Heart left ventricle (tissue), 16 donors: ENCODE results near the gene BZW1. TPM values are rescaled to one million over a fixed set of nuclear protein-coding genes. Genes with fewer than 3 reads are reported as not detected.

Experiments used
- ATAC-seq, 4 donors: fragments of 200-7000 bp; cut with Tn5 transposase; one replicate each; pipeline ENCODE4 v1.9.1; 2020 to 2022; ENCODE audit warnings: moderate library complexity in 4 of 4, mild to moderate bottlenecking in 3 of 4, moderate number of reproducible peaks in 1 of 4
- DNase-seq, 5 donors: peaks; one replicate each; pipeline ENCODE4 v3.0.0-alpha.2; 2020
- H3K27ac ChIP-seq, 12 donors: fragments of 200-600 bp; sonication (generic) in 4 of 12; one replicate each; pipeline versions ENCODE4 v1.5.0 to v1.8.0; 2016 to 2022; ENCODE audit warnings: mild to moderate bottlenecking in 2 of 12
- H3K27me3 ChIP-seq, 9 donors: fragments of 200-600 bp; sonication (generic) in 2 of 9; one replicate each; pipeline versions ENCODE4 v1.5.1 to v1.8.0; 2016 to 2022; ENCODE audit warnings: mild to moderate bottlenecking in 3 of 9
- H3K36me3 ChIP-seq, 9 donors: fragments of 200-600 bp; sonication (generic) in 2 of 9; one replicate each; pipeline versions ENCODE4 v1.5.0 to v1.8.0; 2018 to 2022; ENCODE audit warnings: mild to moderate bottlenecking in 2 of 9
- H3K4me1 ChIP-seq, 12 donors: fragments of 200-600 bp; sonication (generic) in 4 of 12; one replicate each; pipeline versions ENCODE4 v1.5.0 to v1.8.0; 2016 to 2022; ENCODE audit warnings: mild to moderate bottlenecking in 3 of 12
- H3K4me3 ChIP-seq, 12 donors: fragments of 200-600 bp; sonication (generic) in 4 of 12; one replicate each; pipeline versions ENCODE4 v1.5.0 to v1.8.0; 2017 to 2022; ENCODE audit warnings: mild to moderate bottlenecking in 9 of 12, moderate library complexity in 4 of 12
- H3K9me3 ChIP-seq, 12 donors: fragments of 200-600 bp; sonication (generic) in 4 of 12; one replicate each; pipeline versions ENCODE4 v1.5.0 to v1.8.0; 2016 to 2022; ENCODE audit warnings: mild to moderate bottlenecking in 1 of 12
- CTCF ChIP-seq, 12 donors: fragments of 200-600 bp; sonication (generic) in 4 of 12; IDR thresholded peaks; one replicate each; pipeline versions ENCODE4 v1.5.0 to v1.8.0; 2018 to 2022; ENCODE audit warnings: antibody characterized with exemption in 12 of 12, mild to moderate bottlenecking in 5 of 12
- POLR2A ChIP-seq, 2 donors: fragments of 450-650 bp; IDR thresholded peaks; one replicate each; pipeline ENCODE4 v1.6.1; 2017; ENCODE audit warnings: antibody characterized with exemption in 2 of 2, mild to moderate bottlenecking in 2 of 2, moderate library complexity in 2 of 2
- WGBS, 4 donors: extraction: QIAGEN DNeasy Blood & Tissue Kit in 2 of 4; methylation state at CpG; one replicate each; pipeline versions ENCODE4 v1.1.5 to v1.1.7; 2013 to 2018; 5-methylcytosine and 5-hydroxymethylcytosine counted together
- intact Hi-C, 10 donors: fragments of 100-400 bp; cut with DNase I; formaldehyde crosslinking; loops; one replicate each; pipeline versions ENCODE4 v1.11.1 to v1.14.2; 2022
- polyA plus RNA-seq, 2 donors: library from polyadenylated mRNA; stranded (reverse); fragments of 200-250 nt; gene quantifications; one replicate each; pipeline ENCODE4 v1.2.3, GENCODE V29; 2013
- total RNA-seq, 9 donors: library from RNA; depleted of rRNA in 2 of 9; stranded (reverse); fragments of >200 nt in 2 of 9; fragmentation: NEBNext Ultra II Directional in 3 of 9; extraction: Animal tissue kit (Norgen Biotek cat#: 25700) in 3 of 9; gene quantifications; one replicate each; pipeline versions ENCODE4 v1.1.0 to v1.2.4, GENCODE V29; 2016 to 2023
- donor health status: ischemic (EF 13 %, LVEDD 7.1; RV severe dilation, severe dysfunction).
- donor health status: healthy with polysubstance abuse.
- donor health status: DM: no; HTN: yes; CAD: no.
- donor health status: DM: no; HTN: no; CAD: no.
- donor health status: ischemic (EF 25% LVEDD 6.9; RV normal size, moderate dysfunction).
- donor health status: ischemic (EF 25% LVEDD 5.7; RV mildly dilated, moderate dysfunction).
- donor health status: healthy.
- donor health status: DM: yes; HTN: yes; CAD: no.
- donor health status: ischemic (EF 35%, LVEDD 5.7; RV mildly dilated, moderate dysfunction).
- donor health status: nonischemic (EF 11% LVEDD 7.7; RV severe dilation, severe dysfunction).
- donor health status: DM: yes; HTN: yes; CAD: no.
- donor health status: PGD.
- donor health status: ischemic (EF 29% LVEDD 5.4; RV normal size, mild dysfunction).
- donor health status: nonischemic (EF 23%, LVEDD 6.1; RV moderate dilation, normal function).

BZW1 gene
- total and polyA plus RNA-seq, 11 donors: 10.7 to 147 (median 87.3) TPM

- intact Hi-C loops: loop anchor here in 1 of 10 donors (10.0 kb wide), 1 partner anchor 898 kb away; the partner anchor contains the start of genes MAIP1 and TYW5
Measured at GRCh38 chr2:200852605-200853004, 40.9 kb downstream of the BZW1 start.

GRCh38 chr2:200856806-200857205, 45.1 kb downstream of the BZW1 start:
- H3K9me3 ChIP-seq: no peaks in the 10 kb centered on the region
- peaks cover 0 to 61% (median 41%) of the 10 kb centered on the region in 12 donors for H3K4me1 ChIP-seq
- intact Hi-C loops: loop anchor here in 3 of 10 donors (5.0 to 10.0 kb wide), 2 partner anchors 40 to 902 kb away; partner anchors contain the start of genes MAIP1 (in 1 of the 3) and TYW5 (in 1 of the 3)
- TF ChIP-seq CTCF (IDR thresholded peaks at IDR 0.05) (no peak), POLR2A (IDR thresholded peaks at IDR 0.05) (no peak)
- no peak overlapping the region for H3K4me3 ChIP-seq
- peaks cover 0 to 100% (median 93%) of the 10 kb centered on the region in 9 donors for H3K36me3 ChIP-seq
- H3K27me3 ChIP-seq: no peaks in the 10 kb centered on the region
- 81 to 86% (median 83%) methylated on average over 8 of the region's 8 CpGs for WGBS, 4 donors
- ATAC-seq (no peak), DNase-seq (no peak)
- H3K27ac ChIP-seq: no peak overlapping the region

More at GRCh38 chr2:200852605-200853004, 40.9 kb downstream of the BZW1 start:
- TF ChIP-seq POLR2A (IDR thresholded peaks at IDR 0.05) (no peak), CTCF (IDR thresholded peaks at IDR 0.05) (no peak)
- H3K4me3 ChIP-seq: no peak overlapping the region
- H3K9me3 ChIP-seq: no peaks in the 10 kb centered on the region
- DNase-seq (no peak), ATAC-seq (no peak)
- peaks cover 0 to 75% (median 74%) of the 10 kb centered on the region in 9 donors for H3K36me3 ChIP-seq
- no peak overlapping the region for H3K27ac ChIP-seq
- peaks cover 0 to 19% (median 4%) of the 10 kb centered on the region in 12 donors for H3K4me1 ChIP-seq
- H3K27me3 ChIP-seq: no peaks in the 10 kb centered on the region
- WGBS, 4 donors: 95 to 99% (median 97%) methylated on average over 2 of the region's 2 CpGs

DNA sequence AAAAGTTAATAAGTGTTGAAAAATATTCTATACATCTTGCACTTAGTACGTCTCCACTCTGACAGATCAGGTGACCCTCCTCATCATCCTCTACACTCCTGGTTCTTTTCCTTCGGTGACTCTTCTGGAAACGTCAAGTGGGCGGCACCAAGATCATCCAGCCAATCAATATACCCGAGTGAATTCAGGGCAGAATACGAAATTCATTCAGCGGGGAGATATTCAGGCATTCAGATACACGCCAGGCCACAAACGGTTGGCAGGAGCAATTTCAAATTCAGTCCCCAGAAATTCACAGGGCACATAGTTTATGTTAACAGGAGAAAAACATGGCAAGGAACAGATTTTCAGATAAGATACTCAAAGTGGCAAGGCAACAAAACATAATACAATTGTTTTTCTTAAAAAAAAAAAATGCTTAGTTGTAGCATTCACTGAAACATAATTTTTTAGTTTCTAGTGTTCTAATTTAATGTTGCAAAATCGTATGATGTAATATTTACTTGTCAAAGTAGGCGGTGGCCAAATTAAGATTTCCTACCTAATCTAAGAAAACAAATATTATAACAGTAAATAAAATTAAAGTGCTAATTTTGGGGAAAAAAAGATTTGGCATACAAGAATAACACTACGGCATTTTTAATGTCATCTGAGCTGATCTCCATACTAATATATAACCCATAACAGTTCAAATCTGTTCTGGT, 48.5 kb downstream of the BZW1 start:
- TF ChIP-seq POLR2A (IDR thresholded peaks at IDR 0.05) (no peak), CTCF (IDR thresholded peaks at IDR 0.05) (no peak)
- intact Hi-C loops: loop anchor here in 5 of 10 donors (5.0 to 10.0 kb wide), 3 partner anchors 48 to 148 kb away; partner anchors contain the start of gene BZW1 (in 3 of the 5)
- DNase-seq (no peak), ATAC-seq (no peak)
- peaks cover 0 to 68% (median 48%) of the 10 kb centered on the region in 12 donors for H3K4me1 ChIP-seq
- no peaks in the 10 kb centered on the region for H3K27me3 ChIP-seq
- H3K9me3 ChIP-seq: no peaks in the 10 kb centered on the region
- H3K27ac ChIP-seq: peak overlapping the region in 5 of 12 donors; percentile 3 to 100 (median 100)
- 10 to 21% (median 14%) methylated on average over 12 of the region's 12 CpGs for WGBS, 4 donors
- peaks cover 0 to 77% (median 59%) of the 10 kb centered on the region in 9 donors for H3K36me3 ChIP-seq
- peak overlapping the region in 10 of 12 donors; percentile 69 to 100 (median 97) for H3K4me3 ChIP-seq

DNA sequence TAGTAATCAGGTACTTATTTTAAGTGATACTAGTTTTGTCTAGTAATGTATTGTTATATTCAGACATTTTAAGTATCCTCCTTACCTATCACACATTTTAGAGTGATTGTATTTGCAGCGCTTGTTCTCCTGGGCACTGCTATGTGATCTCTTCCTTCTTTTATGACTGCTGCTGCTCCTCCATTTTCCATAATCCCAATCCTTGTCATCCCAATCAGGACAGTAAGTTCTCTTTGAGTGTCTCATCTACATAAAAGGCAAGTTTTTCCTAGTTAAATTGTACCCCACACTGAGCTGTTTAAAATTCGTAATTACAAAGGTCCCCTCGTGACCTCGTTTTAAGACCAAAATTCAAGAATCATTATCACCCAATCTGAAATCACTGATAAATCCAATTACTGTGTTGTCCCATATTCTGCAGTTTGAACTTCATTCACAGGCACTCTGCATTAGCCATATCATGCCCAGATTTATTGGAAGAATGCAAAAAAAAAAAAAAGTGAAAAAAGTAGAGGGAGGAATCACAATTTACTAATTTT, 50.0 kb downstream of the BZW1 start:
- H3K9me3 ChIP-seq: no peaks in the 10 kb centered on the region
- TF ChIP-seq POLR2A (IDR thresholded peaks at IDR 0.05) (no peak), CTCF (IDR thresholded peaks at IDR 0.05) (no peak)
- 4 to 6% (median 5%) methylated on average over 4 of the region's 4 CpGs for WGBS, 4 donors
- peak overlapping the region in 11 of 12 donors; percentile 69 to 100 (median 96) for H3K4me3 ChIP-seq
- DNase-seq (no peak), ATAC-seq (no peak)
- peak overlapping the region in 9 of 12 donors; percentile 40 to 100 (median 100) for H3K27ac ChIP-seq
- intact Hi-C loops: loop anchor here in 5 of 10 donors (2.0 to 10.0 kb wide), 4 partner anchors 49 to 149 kb away; partner anchors contain the start of gene BZW1 (in 3 of the 5)
- H3K27me3 ChIP-seq: no peaks in the 10 kb centered on the region
- H3K4me1 ChIP-seq: peaks cover 0 to 70% (median 49%) of the 10 kb centered on the region in 12 donors
- H3K36me3 ChIP-seq: peaks cover 0 to 62% (median 45%) of the 10 kb centered on the region in 9 donors
